ENCODE results near the gene MTMR12.

Gene MTMR12

DNA sequence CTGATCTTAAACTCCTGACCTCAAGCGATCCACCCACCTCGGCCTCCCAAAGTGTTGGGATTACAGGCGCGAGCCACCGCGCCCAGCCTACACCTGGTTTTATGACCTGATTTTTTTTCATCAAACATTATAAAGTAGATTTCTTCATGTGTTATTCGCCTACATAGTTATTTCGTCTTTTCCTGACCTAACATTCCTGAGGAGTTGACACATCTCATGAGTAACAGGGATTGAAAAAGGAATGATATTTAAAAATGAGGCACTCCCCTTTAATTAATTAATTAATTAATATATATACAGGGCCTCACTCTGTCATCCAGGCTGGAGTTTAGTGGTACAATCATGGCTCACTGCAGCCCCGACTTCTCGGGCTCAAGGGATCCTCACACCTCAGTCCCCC, 20.2 kb upstream of the MTMR12 start:
- no peak overlapping the region for H3K4me3 ChIP-seq (ENCODE audit: low read depth, low read length)
- no peak for DNase-seq (ENCODE audit: low read depth)
- no peak for TF ChIP-seq CTCF (IDR thresholded peaks at IDR 0.05; ENCODE audit: control insufficient read depth, extremely low read depth, insufficient read depth)

DNA sequence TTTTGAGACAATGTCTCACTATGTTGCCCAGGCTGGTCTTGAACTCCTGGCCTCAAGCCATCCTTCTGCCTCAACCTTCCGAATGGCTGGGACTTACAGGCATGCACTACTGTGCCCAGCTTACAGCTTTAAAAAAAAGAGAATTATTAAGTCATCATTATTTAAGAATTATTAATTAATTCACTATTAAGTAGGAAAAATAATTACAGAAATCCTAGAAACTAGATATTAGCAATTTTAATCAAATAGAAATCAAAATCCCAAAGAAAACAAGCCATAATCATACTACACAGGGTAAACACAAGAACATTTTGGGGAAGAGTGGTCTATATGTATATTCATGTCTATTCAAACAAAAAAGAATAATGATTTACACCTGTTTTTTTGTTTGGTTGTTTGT, 19.6 kb upstream of the MTMR12 start:
- TF ChIP-seq CTCF (IDR thresholded peaks at IDR 0.05; ENCODE audit: control insufficient read depth, extremely low read depth, insufficient read depth): no peak
- no peak for DNase-seq (ENCODE audit: low read depth)
- no peak overlapping the region for H3K4me3 ChIP-seq (ENCODE audit: low read depth, low read length)

GRCh38 chr5:32331935-32332274, 19.2 kb upstream of the MTMR12 start:
- no peak for TF ChIP-seq CTCF (IDR thresholded peaks at IDR 0.05; ENCODE audit: control insufficient read depth, extremely low read depth, insufficient read depth)
- DNase-seq (ENCODE audit: low read depth): no peak
- H3K4me3 ChIP-seq (ENCODE audit: low read depth, low read length): no peak overlapping the region

- H3K4me3 ChIP-seq (ENCODE audit: low read depth, low read length): no peak overlapping the region
- DNase-seq (ENCODE audit: low read depth): peak; percentile 94
- no peak for TF ChIP-seq CTCF (IDR thresholded peaks at IDR 0.05; ENCODE audit: control insufficient read depth, extremely low read depth, insufficient read depth)
Measured at GRCh38 chr5:32331217-32331934, 18.6 kb upstream of the MTMR12 start.

- no peak for TF ChIP-seq CTCF (IDR thresholded peaks at IDR 0.05; ENCODE audit: control insufficient read depth, extremely low read depth, insufficient read depth)
- H3K4me3 ChIP-seq (ENCODE audit: low read depth, low read length): no peak overlapping the region
- peak; percentile 68 for DNase-seq (ENCODE audit: low read depth)
Measured at GRCh38 chr5:32330126-32330971, 17.6 kb upstream of the MTMR12 start.

DNA sequence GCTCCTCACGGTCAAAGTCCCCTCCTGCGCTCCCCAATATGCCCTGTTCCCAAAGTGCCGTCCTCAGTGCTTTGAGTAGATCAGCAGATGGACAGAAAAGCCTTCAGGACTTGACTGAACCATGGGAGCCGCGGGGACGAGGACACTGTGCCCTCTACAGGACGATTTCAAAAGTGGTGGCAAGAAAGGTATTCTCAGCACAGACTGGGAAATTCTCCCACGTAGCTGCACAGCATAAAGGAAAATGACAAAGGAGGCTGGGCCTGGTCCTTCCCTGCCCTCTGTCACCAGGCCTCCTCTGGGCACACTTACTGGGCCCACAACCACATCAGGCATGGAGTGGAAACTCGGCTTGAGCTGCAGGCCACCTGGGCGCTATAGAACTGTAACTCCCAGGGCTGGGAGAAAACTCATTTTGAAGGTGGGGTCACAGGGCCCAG, 16.7 kb upstream of the MTMR12 start:
- no peak overlapping the region for H3K4me3 ChIP-seq (ENCODE audit: low read depth, low read length)
- peak; percentile 64 for DNase-seq (ENCODE audit: low read depth)
- peak; percentile 90 for TF ChIP-seq CTCF (IDR thresholded peaks at IDR 0.05; ENCODE audit: control insufficient read depth, extremely low read depth, insufficient read depth)
